Peyer's patch (tissue), 4 donors: Measurements from ENCODE around the gene RNF213.

Source experiments
- POLR2A ChIP-seq, 2 donors: fragments of 450-650 bp; IDR thresholded peaks; one replicate each; pipeline ENCODE4 v1.5.1; 2017; ENCODE audit warnings: antibody characterized with exemption in 2 of 2, mild to moderate bottlenecking in 2 of 2, moderate library complexity in 2 of 2
- TF ChIP-seq, protein P1 (sequence below), 6 experiments: fragments of 450-650 bp in 4 of 6; fragments of 200-600 bp in 2 of 6; sonication (generic) in 1 of 6; IDR thresholded peaks; one replicate each; pipeline ENCODE4 v1.5.1; 2017 to 2019; ENCODE audit warnings: antibody characterized with exemption in 6 of 6, mild to moderate bottlenecking in 3 of 6, moderate library complexity in 1 of 6

GRCh38 chr17:80262291-80262690 lies 1.6 kb downstream of the RNF213 start:
- TF ChIP-seq, protein P1, sequence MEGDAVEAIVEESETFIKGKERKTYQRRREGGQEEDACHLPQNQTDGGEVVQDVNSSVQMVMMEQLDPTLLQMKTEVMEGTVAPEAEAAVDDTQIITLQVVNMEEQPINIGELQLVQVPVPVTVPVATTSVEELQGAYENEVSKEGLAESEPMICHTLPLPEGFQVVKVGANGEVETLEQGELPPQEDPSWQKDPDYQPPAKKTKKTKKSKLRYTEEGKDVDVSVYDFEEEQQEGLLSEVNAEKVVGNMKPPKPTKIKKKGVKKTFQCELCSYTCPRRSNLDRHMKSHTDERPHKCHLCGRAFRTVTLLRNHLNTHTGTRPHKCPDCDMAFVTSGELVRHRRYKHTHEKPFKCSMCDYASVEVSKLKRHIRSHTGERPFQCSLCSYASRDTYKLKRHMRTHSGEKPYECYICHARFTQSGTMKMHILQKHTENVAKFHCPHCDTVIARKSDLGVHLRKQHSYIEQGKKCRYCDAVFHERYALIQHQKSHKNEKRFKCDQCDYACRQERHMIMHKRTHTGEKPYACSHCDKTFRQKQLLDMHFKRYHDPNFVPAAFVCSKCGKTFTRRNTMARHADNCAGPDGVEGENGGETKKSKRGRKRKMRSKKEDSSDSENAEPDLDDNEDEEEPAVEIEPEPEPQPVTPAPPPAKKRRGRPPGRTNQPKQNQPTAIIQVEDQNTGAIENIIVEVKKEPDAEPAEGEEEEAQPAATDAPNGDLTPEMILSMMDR (IDR thresholded peaks at IDR 0.05), result no peak
- TF ChIP-seq POLR2A (IDR thresholded peaks at IDR 0.05), result no peak
